Adrenal gland (tissue), 12 donors: ENCODE measurements around the gene TBCK. TPM values are rescaled to one million over a fixed set of nuclear protein-coding genes. Genes with fewer than 3 reads are reported as not detected.

Experiments
- DNase-seq, 7 donors: peaks; one replicate each; pipeline ENCODE4 v3.0.0-alpha.2; 2019 to 2020
- H3K27ac ChIP-seq, 5 donors: fragments of 200-600 bp; sonication (generic) in 4 of 5; 1 replicate in 3 of 5; 2 replicates in 2 of 5; pipeline versions ENCODE4 v1.5.1 to v1.8.0; 2016 to 2020; ENCODE audit warnings: mild to moderate bottlenecking in 1 of 5
- H3K27me3 ChIP-seq: fragments of 200-600 bp; 2 replicates; pipeline ENCODE4 v1.8.0; 2021
- H3K36me3 ChIP-seq, 2 donors: fragments of 200-600 bp; replicated peaks in 1 of 2; 1 replicate in 1 of 2; 2 replicates in 1 of 2; pipeline versions ENCODE4 v1.5.1 to v1.8.0; 2018 to 2022
- H3K4me1 ChIP-seq, 2 donors: fragments of 200-600 bp; replicated peaks in 1 of 2; 1 replicate in 1 of 2; 2 replicates in 1 of 2; pipeline versions ENCODE4 v1.5.1 to v1.8.0; 2018 to 2021
- H3K4me3 ChIP-seq, 4 donors: fragments of 200-600 bp; sonication (generic) in 3 of 4; one replicate each; pipeline ENCODE4 v1.5.1; 2016 to 2018
- H3K9me3 ChIP-seq, 3 donors: fragments of 200-600 bp; sonication (generic) in 1 of 3; replicated peaks in 1 of 3; 1 replicate in 2 of 3; 2 replicates in 1 of 3; pipeline versions ENCODE4 v1.5.1 to v1.8.0; 2016 to 2021
- CTCF ChIP-seq, 6 experiments: fragments of 450-650 bp in 4 of 6; fragments of 200-600 bp in 2 of 6; sonication (generic) in 1 of 6; IDR thresholded peaks; 1 replicate in 5 of 6; 2 replicates in 1 of 6; pipeline versions ENCODE4 v1.5.1 to v1.8.0; 2016 to 2021; ENCODE audit warnings: antibody characterized with exemption in 6 of 6, mild to moderate bottlenecking in 2 of 6, moderate library complexity in 1 of 6
- POLR2A ChIP-seq, 2 donors: fragments of 450-650 bp; IDR thresholded peaks; one replicate each; pipeline ENCODE4 v1.6.1; 2017; ENCODE audit warnings: antibody characterized with exemption in 2 of 2, mild to moderate bottlenecking in 2 of 2, moderate library complexity in 1 of 2
- WGBS, 4 donors: extraction: QIAGEN DNeasy Blood & Tissue Kit in 2 of 4; methylation state at CpG; one replicate each; pipeline versions ENCODE4 v1.1.5 to v1.1.7; 2013 to 2017; 5-methylcytosine and 5-hydroxymethylcytosine counted together
- intact Hi-C, 2 donors: fragments of 100-400 bp; cut with DNase I; formaldehyde crosslinking; loops; one replicate each; pipeline versions ENCODE4 v1.14.1 to v1.15.0; 2022 to 2023
- polyA plus RNA-seq, 3 donors: library from polyadenylated mRNA; stranded (reverse); fragments of 200-250 nt in 2 of 3; fragments of 350-450 nt in 1 of 3; fragmentation: Illumina TruSeq in 1 of 3; extraction: RNeasy Lipid Tissue Mini Kit (QIAGEN cat#74804) in 1 of 3; gene quantifications; one replicate each; pipeline ENCODE4 v1.2.3, GENCODE V29; 2013 to 2014
- total RNA-seq, 9 donors: library from RNA; depleted of rRNA in 4 of 9; stranded (reverse); fragments of >200 nt in 4 of 9; fragments of 120-200 nt in 1 of 9; fragmentation: NEBNext Ultra II Directional in 1 of 9; extraction: Animal tissue kit (Norgen Biotek cat#: 25700) in 1 of 9; gene quantifications; one replicate each; pipeline versions ENCODE4 v1.1.0 to v1.2.4, GENCODE V29; 2013 to 2023
- donor health status: healthy with polysubstance abuse.
- donor health status: Bipolar disorder and iron deficiency.
- donor health status: DM: yes; HTN: yes; CAD: no.
- donor health status: DM: no; HTN: no; CAD: no.
- donor health status: DM: no; HTN: no; CAD: no.
- donor health status: DM: yes; HTN: yes; CAD: no.

The TBCK gene
- total and polyA plus RNA-seq, 12 donors, result 12.6 to 76.3 (median 39.8) TPM

GRCh38 chr4:106051514-106051913 lies 264.5 kb downstream of the TBCK start:
- no peaks in the 10 kb centered on the region for H3K36me3 ChIP-seq
- 68 to 89% (median 85%) methylated on average over 1 of the region's 1 CpG for WGBS, 4 donors
- H3K27me3 ChIP-seq, result no peaks in the 10 kb centered on the region
- intact Hi-C loops, result no loop called here
- no peak overlapping the region for H3K4me3 ChIP-seq
- H3K9me3 ChIP-seq, result no peaks in the 10 kb centered on the region
- H3K27ac ChIP-seq, result no peak overlapping the region
- no peak for DNase-seq
- TF ChIP-seq POLR2A (IDR thresholded peaks at IDR 0.05), result no peak
- no peak for TF ChIP-seq CTCF (IDR thresholded peaks at IDR 0.05)
- no peaks in the 10 kb centered on the region for H3K4me1 ChIP-seq

GRCh38 chr4:106049490-106049889 lies 266.5 kb downstream of the TBCK start:
- Histone ChIP-seq H3K4me1 (no peaks in the 10 kb centered on the region), H3K27ac (no peak overlapping the region), H3K9me3 (no peaks in the 10 kb centered on the region), H3K36me3 (no peaks in the 10 kb centered on the region), H3K27me3 (no peaks in the 10 kb centered on the region), H3K4me3 (no peak overlapping the region)
- DNase-seq, result no peak
- intact Hi-C loops, result no loop called here
- TF ChIP-seq CTCF (IDR thresholded peaks at IDR 0.05), result no peak
- TF ChIP-seq POLR2A (IDR thresholded peaks at IDR 0.05), result no peak

DNA sequence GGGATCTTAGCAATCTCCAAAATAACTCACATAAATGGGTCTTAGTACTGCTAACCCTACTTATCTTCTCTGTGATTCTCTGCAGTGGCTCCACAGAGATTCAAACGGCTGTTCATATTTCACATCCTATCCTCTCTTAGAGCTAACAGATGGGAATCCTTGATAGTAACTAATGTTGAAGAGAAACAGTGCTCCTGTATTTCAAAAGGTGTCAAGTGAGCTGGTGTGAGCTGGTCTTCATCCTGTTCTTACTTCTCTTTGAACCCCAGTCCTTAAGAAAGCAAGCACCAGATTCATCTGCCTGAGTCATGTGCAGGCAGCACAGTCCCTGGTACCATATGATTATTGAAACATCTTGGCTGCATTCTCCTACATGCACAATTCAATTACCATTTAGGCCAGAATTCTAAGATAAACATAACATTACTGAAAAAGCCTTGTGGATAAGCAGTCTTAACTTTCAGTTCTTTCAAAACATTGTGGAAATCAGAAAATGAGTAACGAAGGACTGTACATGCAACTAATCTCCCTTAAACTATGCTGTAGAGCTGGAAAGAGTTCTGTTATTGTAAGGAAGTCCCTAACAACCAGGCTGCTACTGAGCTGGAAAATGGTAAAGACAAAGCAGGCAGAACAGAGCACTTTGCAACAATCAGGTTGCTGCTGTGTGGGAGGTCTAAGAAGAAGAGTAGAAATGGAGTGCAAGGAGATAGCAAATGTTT lies 267.6 kb downstream of the TBCK start:
- no peaks in the 10 kb centered on the region for H3K9me3 ChIP-seq
- H3K27ac ChIP-seq, result no peak overlapping the region
- no peaks in the 10 kb centered on the region for H3K27me3 ChIP-seq
- no peak for DNase-seq
- H3K4me3 ChIP-seq, result no peak overlapping the region
- intact Hi-C loops, result no loop called here
- 66 to 83% (median 82%) methylated on average over 2 of the region's 2 CpGs for WGBS, 4 donors
- no peaks in the 10 kb centered on the region for H3K4me1 ChIP-seq
- H3K36me3 ChIP-seq, result no peaks in the 10 kb centered on the region
- no peak for TF ChIP-seq CTCF (IDR thresholded peaks at IDR 0.05)
- no peak for TF ChIP-seq POLR2A (IDR thresholded peaks at IDR 0.05)

- intact Hi-C loops, result no loop called here
- WGBS, 4 donors, result 92 to 99% (median 96%) methylated on average over 3 of the region's 3 CpGs
Measured at GRCh38 chr4:106046083-106046482, 269.9 kb downstream of the TBCK start.

More at GRCh38 chr4:106046083-106046482, 269.9 kb downstream of the TBCK start:
- Histone ChIP-seq H3K4me1 (no peaks in the 10 kb centered on the region), H3K9me3 (no peaks in the 10 kb centered on the region), H3K27me3 (no peaks in the 10 kb centered on the region), H3K36me3 (no peaks in the 10 kb centered on the region), H3K27ac (no peak overlapping the region), H3K4me3 (no peak overlapping the region)
- TF ChIP-seq CTCF (IDR thresholded peaks at IDR 0.05) (no peak), POLR2A (IDR thresholded peaks at IDR 0.05) (no peak)
- DNase-seq, result no peak
